ENCODE results near the gene BTG4.

Gene BTG4

GRCh38 chr11:111512296-111513239, at the start of gene BTG4:
Gene BTG4, minus strand, starts transcription at chr11:111512386. Its CDS starts 13,610 bp downstream, at chr11:111498776.
- no peak for DNase-seq (ENCODE audit: low spot score)

DNA sequence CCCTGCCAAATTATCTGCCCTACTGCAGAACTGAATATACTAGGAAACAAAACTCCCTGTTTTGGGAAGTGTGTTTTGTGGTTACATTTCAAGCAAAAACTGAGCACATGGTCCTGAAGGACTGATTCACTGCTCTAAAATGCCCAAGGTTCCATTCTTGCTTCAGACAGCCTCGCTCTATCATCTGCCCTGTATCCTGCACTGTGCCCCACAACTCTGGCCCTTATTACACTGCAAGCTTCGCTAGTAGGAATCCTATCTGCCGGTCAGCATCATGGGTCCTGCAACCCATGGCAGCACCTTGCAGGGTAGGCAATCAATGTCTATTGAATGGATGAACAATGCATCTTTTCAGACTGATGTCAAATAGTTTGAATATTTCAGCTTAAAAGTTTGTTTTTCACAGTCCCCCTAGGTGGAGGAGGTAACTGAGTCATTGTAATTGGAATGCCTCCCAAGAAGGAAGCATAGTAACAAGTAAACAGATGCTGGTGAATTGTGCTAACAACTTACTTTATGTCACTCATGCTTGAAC, 49.7 kb upstream of the BTG4 start:
- DNase-seq (ENCODE audit: low spot score), result peak; percentile 14

DNA sequence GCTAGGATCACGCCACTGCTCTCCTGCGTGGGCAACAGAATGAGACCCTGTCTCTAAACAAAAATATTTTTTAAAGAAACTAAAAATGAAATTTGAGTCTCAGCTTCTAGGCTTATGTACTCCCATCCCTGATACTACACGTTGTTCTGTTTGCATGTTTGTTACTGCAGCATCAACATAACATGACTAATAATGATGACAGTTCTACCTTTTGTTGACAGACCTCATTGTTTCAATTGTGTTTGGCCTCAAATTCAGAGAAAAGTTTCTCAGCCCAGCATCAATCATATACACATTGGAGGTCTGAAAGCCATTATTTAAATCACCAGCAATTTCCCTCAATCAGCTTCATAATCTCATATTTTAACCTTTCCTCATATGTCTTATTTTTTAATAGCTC, 49.1 kb upstream of the BTG4 start:
- no peak for DNase-seq (ENCODE audit: low spot score)

GRCh38 chr11:111560800-111561199, 48.6 kb upstream of the BTG4 start:
- no peak for DNase-seq (ENCODE audit: low spot score)

DNA sequence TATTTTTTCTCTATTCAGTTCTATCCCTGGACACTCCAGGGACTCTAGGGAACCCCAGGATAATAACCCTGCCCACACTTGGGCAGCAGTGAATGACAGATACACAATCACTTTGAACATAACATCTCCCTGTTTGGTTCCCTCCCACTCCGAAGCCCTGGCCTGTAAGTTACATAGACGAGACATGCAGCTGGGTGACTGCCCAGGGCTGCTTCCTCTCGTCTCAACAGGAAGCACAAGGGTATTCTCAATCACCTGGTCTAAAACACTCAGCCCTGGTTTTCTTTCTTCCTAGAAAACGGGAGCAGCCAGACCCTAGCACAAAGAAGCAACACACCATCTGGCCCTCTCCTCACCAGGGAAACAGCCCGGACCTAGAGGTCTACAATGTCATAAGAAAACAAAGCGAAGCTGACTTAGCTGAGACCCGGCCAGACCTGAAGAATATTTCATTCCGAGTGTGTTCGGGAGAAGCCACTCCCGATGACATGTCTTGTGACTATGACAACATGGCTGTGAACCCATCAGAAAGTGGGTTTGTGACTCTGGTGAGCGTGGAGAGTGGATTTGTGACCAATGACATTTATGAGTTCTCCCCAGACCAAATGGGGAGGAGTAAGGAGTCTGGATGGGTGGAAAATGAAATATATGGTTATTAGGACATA, 47.7 kb upstream of the BTG4 start:
- no peak for DNase-seq (ENCODE audit: low spot score)

DNA sequence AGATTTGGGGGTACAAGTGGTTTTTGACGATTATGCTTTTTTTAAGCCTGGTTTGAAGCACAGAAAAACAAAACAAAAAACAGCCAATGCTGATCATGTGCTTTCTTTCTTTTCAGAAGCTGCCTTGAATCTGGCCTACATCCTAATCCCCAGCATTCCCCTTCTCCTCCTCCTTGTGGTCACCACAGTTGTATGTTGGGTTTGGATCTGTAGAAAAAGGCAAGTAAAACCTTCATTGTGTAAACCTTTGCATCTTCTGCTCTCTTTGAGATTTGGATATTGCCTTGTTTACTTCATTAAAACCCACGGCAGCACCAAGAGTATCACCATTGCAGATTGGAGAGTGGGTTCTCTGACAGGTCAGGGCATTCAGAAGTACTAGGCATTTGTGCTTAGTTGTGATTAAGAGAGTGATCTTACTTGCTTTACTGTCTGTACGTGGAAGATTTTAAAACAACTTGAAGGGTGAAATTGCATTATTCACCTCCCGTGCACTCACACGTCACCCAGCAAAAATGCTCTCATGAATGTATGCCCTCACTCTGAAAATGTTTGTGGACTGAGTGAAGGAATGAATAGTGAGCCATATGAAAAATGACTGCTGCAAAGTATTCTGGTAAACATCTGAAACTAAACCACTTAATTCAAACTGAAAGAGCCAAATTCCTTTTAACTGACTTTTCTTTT, 45.4 kb upstream of the BTG4 start:
- DNase-seq (ENCODE audit: low spot score), result no peak

DNA sequence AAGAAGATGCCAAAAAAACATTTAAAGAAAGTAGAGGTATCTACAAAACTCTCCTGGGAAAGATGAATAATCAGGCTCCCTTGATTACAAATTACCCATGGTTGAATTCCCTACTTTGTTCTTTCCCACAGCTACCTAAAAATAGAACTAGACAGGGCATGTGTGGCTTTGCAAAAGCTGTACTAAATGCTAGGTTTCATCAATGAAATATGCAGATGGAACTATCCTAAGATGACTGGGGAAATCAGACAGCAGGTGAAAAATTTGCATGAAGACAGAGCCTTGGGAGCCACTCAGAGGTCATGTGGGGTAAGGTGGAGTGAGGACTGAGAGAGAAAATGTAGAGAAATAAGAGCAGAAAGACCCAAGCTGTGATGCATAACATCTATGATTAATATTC, 43.1 kb upstream of the BTG4 start:
- DNase-seq (ENCODE audit: low spot score), result no peak

DNA sequence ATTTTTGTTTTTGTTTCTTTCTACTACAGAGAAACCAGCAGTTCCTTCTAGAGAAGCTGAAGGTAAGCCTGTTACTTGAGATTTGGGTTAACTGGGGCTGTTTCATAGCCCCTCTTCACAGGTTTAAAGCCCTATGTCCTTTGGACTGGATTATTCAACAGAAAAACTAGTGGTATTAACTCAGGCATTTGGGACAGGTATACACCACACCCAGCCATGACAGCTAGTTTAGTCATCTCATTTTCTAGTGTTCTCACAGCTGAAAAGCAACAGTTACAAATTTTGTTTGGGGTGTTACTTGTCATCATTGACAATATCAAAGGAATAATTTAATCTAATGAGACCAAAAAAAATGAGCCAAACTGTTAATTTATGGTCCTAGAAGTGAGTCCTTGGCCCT, 42.3 kb upstream of the BTG4 start:
- DNase-seq (ENCODE audit: low spot score), result peak; percentile 39

GRCh38 chr11:111550258-111550657, 38.1 kb upstream of the BTG4 start:
- no peak for DNase-seq (ENCODE audit: low spot score)

DNA sequence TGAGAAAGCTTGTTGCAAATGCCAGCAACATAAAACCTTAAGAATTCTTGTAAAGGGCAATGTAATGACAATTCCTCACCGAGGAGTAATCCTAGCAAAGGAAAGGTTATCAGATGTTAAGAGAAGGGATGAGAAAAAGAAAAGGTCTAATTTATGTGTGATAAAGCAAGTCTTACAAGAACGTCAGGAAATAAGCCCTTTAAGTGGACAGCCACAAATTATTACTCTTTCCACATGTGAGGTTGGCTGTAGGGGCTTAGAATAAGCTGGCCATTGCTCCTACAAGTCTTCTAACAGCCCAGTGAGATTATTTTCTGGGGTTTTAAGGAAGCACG, 37.6 kb upstream of the BTG4 start:
- DNase-seq (ENCODE audit: low spot score), result no peak

DNA sequence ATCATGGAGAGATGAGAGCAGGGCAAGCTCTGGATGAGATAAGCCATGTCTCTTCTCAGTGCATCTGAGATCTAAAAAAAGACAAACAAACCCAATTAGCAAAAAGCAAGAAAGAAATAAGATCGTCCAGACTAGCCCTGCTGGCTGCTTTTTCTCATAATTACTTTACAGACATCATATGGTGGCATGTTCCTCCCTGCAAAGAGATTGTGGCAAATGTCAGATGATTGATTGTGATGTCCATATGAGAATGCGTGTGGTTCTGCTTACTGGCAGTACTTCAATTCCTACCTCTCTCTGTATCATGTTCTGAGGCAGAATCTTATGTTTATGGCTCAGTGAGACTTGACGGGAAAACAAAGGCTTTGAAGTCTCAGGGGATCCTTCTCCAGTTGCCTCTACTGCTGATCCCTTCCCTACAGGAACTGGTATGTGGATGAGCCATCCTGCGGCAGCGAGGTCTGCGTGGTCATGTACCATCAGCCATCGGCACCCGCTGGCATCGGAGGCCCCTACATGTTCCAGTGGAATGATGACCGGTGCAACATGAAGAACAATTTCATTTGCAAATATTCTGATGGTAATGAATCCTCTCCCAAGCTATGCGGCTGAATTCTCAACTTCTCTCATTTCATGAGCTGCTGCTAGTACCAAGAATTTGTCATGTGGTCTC, 37.1 kb upstream of the BTG4 start:
- no peak for DNase-seq (ENCODE audit: low spot score)

DNA sequence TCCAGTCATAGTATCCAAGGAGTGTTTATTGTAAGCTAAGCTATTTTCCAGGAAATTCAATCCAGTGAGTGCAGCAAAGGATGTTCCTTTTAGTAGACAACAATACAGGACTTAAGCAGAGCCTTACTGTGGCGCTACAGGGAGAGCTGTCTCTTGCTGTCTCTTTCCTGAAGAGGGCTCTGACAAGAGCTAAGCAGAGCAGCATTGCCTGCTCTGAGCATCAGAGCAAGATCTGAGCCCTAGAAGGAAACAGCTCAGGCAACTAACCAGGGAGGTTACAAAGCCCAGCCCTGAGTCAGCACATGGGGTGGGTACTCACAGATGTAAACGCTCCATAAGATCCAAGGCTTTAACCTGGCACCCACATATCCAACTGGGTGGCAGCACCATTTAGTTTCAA, 36.3 kb upstream of the BTG4 start:
- DNase-seq (ENCODE audit: low spot score), result no peak

DNA sequence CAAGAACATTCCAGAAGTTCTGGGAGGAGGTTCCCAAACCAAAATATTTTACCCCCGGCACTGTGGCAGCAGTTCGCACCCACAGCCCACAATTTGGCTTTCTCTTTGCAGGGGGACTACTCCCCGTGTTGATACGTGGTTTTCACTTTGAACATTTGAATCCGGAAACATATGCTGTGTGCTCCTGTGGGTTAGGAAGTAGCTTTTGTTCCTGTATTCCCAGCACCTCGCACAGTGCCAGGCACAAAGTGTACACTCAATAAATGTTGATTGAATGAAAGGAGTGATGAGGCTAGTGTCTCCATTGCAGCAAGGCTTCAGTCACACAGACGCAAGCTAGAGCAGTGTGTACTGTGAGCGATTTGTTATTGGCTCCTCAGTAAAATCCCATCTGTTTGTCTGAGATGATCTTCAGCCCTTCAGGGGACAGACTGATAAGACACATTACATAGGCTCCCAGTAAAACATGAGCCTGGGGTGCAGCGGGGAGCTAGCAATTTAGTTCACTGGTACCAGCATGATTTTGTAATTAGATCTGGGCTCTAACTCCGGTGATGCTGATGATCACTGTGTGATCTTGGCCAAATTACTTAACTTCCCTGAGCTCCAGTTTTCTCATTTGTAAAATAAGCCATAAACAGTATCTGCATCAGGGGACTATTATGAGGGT, 30.6 kb upstream of the BTG4 start:
- no peak for DNase-seq (ENCODE audit: low spot score)

- DNase-seq (ENCODE audit: low spot score), result no peak
Observed at GRCh38 chr11:111541254-111542061, 29.3 kb upstream of the BTG4 start.

DNA sequence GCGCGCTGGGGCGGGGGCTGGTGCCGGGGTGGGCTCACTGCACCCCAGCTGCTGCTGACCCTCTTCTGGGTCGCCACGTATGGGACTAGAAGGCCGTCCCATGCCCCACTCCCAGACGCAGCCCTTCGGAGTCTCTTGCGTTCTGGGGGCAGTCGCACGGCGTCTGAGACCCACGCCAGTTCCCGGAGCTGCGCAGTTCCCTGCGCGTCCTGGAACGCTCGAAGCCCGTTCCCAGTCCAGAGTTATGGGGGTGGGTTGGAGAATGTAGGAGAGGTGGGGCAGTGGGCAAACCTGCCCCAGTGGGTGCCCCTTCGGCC, 28.7 kb upstream of the BTG4 start:
- no peak for DNase-seq (ENCODE audit: low spot score)

GRCh38 chr11:111540114-111540936, 28.1 kb upstream of the BTG4 start, which contains the start of gene LAYN:
Gene LAYN, plus strand, starts transcription at chr11:111540720. Its CDS starts 124 bp downstream, at chr11:111540844.
- no peak for DNase-seq (ENCODE audit: low spot score)

GRCh38 chr11:111539426-111540113, 27.4 kb upstream of the BTG4 start:
- no peak for DNase-seq (ENCODE audit: low spot score)

DNA sequence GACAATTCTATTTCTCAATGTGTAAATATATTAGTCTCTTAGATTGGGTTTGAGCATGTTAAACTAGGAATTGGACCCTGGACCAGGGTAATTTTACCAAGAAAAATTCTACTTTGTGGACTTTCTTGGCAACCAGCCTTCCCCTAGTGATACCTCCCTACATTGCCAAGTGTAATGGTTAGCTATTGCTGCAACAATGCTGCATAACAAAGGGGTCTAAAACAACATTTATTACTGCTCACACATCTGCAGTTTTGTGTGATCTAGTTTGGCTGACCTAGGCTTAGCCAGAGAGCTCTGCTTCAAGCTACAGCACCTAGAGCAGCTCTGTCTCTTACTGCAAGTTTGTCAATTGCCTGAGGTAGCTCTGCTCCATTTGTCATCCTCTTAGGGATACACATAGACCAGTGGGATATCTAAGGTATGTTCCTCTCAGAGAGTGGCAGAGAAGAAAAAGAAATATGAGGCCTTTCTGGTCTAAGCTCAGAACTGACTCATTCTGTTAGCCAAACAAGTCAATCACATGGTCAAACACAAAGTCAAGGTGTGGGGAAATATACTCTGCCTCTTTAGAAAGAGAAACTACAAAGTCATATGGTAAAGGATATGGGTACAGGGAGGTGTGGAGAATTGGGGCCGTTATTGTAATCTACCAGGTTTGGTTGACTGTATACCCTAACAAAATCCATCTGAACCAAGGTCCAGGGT, 26.4 kb upstream of the BTG4 start:
- no peak for DNase-seq (ENCODE audit: low spot score)
